ENCODE data around the gene S1PR5. TPM values are rescaled to one million over a fixed set of nuclear protein-coding genes. Genes with fewer than 3 reads are reported as not detected.
"Not testable (repeated sequence)": the region's sequence is repeated elsewhere in the genome, so short reads cannot be mapped to it uniquely, and the experiment has no call there.

S1PR5 gene
- total and polyA plus RNA-seq, 10 of the 15 experiments (the other 5 are each of a cell fraction or from before 2014, with no cell fraction given): 0.04 TPM; not detected in 9

DNA sequence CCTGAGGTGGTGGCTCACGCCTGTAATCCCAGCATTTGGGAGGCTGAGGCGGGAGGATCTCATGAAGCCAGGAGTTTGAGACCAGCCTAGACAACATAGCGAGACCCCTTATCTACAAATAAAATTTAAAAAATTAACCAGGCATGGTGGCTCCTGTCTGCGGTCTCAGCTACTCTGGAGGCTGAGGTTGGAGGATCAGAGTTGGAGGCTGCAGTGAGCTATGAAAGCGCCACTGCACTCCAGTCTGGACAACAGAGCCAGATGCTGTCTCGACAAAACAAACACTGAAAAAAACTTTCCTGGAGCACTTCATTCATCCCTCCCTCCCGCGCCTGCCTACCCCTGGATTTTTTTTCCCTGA is 25.8 kb upstream of the S1PR5 start:
- RAD21 ChIA-PET (ENCODE audit: unreplicated experiment): interaction anchor here (0.7 to 3.1 kb wide), 7 partner anchors 10 to 128 kb away, joined by 3 to 16 read pairs (median 4); partner anchors contain the start of gene CDKN2D
- Histone ChIP-seq H3K9me3 (replicated peaks; ENCODE audit: control insufficient read depth, insufficient read depth, low read length) (no peaks in the 10 kb centered on the region), H3K9ac (ENCODE audit: control insufficient read depth, insufficient read depth, low read length) (no peak overlapping the region), H3K27me3 (replicated peaks in 1 of 2; ENCODE audit: control insufficient read depth in 2 of 2, insufficient read depth in 2 of 2, low read length in 1 of 2) (peaks cover 0 to 4% of the 10 kb centered on the region in 2 experiments; a peak in 1 of 4 replicates), H4K20me1 (ENCODE audit: control insufficient read depth, insufficient read depth) (no peaks in the 10 kb centered on the region), H3K36me3 (ENCODE audit: control insufficient read depth in 2 of 2, insufficient read depth in 2 of 2, low read length in 1 of 2) (peaks cover 0 to 1% of the 10 kb centered on the region in 2 experiments; a peak in 2 of 4 replicates), H2AFZ (ENCODE audit: control insufficient read depth, low read depth, low read length) (no peak overlapping the region), H3K4me2 (ENCODE audit: control insufficient read depth, insufficient read depth) (peak overlapping the region; percentile 93), H3K79me2 (ENCODE audit: control insufficient read depth, insufficient read depth, low read length) (peaks cover 11% of the 10 kb centered on the region), H3K4me1 (ENCODE audit: control insufficient read depth, insufficient read depth, low read length) (peaks cover 11% of the 10 kb centered on the region), H3K4me3 (peak overlapping the region; percentile 93; the same call in 1 of the 2 replicates), H3K27ac (ENCODE audit: control insufficient read depth, insufficient read depth) (no peak overlapping the region)
- TF ChIP-seq SPI1 (IDR thresholded peaks at IDR 0.05; ENCODE audit: borderline replicate concordance, insufficient read depth, low read depth, low read length): no peak
- no peak for TF ChIP-seq SKIL (IDR thresholded peaks at IDR 0.05; ENCODE audit: low read depth, poor library complexity, severe bottlenecking)
- TF ChIP-seq SMARCA5 (IDR thresholded peaks at IDR 0.05): 0 out of 2 replicates have a peak, but pooled peaks have one; percentile 33
- TF ChIP-seq E2F8 (IDR thresholded peaks at IDR 0.05; ENCODE audit: low read depth, partially characterized antibody): no peak
- DNase-seq (ENCODE audit: low read depth, low spot score) (no peak), ATAC-seq (no peak), FAIRE-seq (peak; percentile 27)
- CTCF ChIA-PET: interaction anchor here (0.8 to 3.4 kb wide), 9 partner anchors 26 to 174 kb away, joined by 3 to 35 read pairs (median 7); partner anchors contain the start of genes CDC37, CDKN2D, DNM2 and QTRT1
- BruUV-seq (replicated peaks): no TSS peak
- in situ Hi-C loops (cut with MboI) (no loop called here), intact Hi-C loops (cut with micrococcal nuclease; ENCODE audit: unreplicated experiment) (loop anchor here (1.0 kb wide), 1 partner anchor 23 kb away; the partner anchor contains the start of gene KRI1)
- WGBS (ENCODE audit: insufficient coverage, insufficient replicate concordance, low lambda C conversion rate, missing lambda C conversion rate): 66% methylated on average over 8 of the region's 8 CpGs
- POLR2A ChIA-PET: interaction anchor here (0.7 to 2.5 kb wide), 6 partner anchors 9 to 157 kb away, joined by 3 to 6 read pairs (median 4); no protein-coding TSS in a partner anchor
- SMC1A ChIA-PET (ENCODE audit: uncharacterized antibody, unreplicated experiment): interaction anchor here (0.8 to 1.7 kb wide), 5 partner anchors 24 to 157 kb away, joined by 3 to 7 read pairs (median 4); no protein-coding TSS in a partner anchor

DNA sequence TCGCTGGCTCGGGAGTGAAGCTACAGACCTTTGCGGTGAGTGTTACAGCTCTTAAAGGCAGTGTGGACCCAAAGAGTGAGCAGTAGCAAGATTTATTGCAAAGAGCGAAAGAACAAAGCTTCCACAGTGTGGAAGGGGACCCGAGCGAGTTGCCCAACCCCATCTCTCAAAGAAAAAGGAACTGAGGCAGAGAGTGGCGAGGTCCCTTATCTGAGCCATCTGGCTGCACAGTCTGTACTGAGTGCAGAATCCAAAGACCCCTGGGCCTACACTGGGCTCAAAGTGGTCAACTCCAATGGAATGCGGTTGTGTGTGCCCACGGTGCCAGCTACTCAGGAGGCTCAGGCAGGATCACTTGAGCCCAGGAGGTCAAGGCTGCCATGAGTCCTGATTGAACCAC is 21.8 kb upstream of the S1PR5 start:
- H3K4me2 ChIP-seq (ENCODE audit: control insufficient read depth, insufficient read depth); POLR2A ChIA-PET; H3K4me1 ChIP-seq (ENCODE audit: control insufficient read depth, insufficient read depth, low read length); H3K36me3 ChIP-seq (ENCODE audit: control insufficient read depth in 2 of 2, insufficient read depth in 2 of 2, low read length in 1 of 2); H3K27me3 ChIP-seq (replicated peaks in 1 of 2; ENCODE audit: control insufficient read depth in 2 of 2, insufficient read depth in 2 of 2, low read length in 1 of 2); BruUV-seq (replicated peaks); SMC1A ChIA-PET (ENCODE audit: uncharacterized antibody, unreplicated experiment); FAIRE-seq; RAD21 ChIA-PET (ENCODE audit: unreplicated experiment); intact Hi-C loops (cut with micrococcal nuclease; ENCODE audit: unreplicated experiment); H3K79me2 ChIP-seq (ENCODE audit: control insufficient read depth, insufficient read depth, low read length); DNase-seq (ENCODE audit: low read depth, low spot score); in situ Hi-C loops (cut with MboI); H2AFZ ChIP-seq (ENCODE audit: control insufficient read depth, low read depth, low read length); H4K20me1 ChIP-seq (ENCODE audit: control insufficient read depth, insufficient read depth); H3K9ac ChIP-seq (ENCODE audit: control insufficient read depth, insufficient read depth, low read length); H3K27ac ChIP-seq (ENCODE audit: control insufficient read depth, insufficient read depth); H3K4me3 ChIP-seq; H3K9me3 ChIP-seq (replicated peaks; ENCODE audit: control insufficient read depth, insufficient read depth, low read length); ATAC-seq: not testable (repeated sequence)
- 19% methylated on average over 9 of the region's 9 CpGs for WGBS (ENCODE audit: insufficient coverage, insufficient replicate concordance, low lambda C conversion rate, missing lambda C conversion rate)
- CTCF ChIA-PET: interaction anchor here (0.6 to 1.7 kb wide), 2 partner anchors 11 to 162 kb away, joined by 3 read pairs; partner anchors contain the start of gene QTRT1

Measured in GM12878 (cell line).